Lower leg skin (tissue), 3 donors: ENCODE data around the gene WDTC1.

Experiments used
- CTCF ChIP-seq, 3 donors: fragments of 450-650 bp; IDR thresholded peaks; one replicate each; pipeline ENCODE4 v1.5.1; 2016; ENCODE audit warnings: antibody characterized with exemption in 3 of 3, mild to moderate bottlenecking in 3 of 3, moderate library complexity in 2 of 3
- POLR2A ChIP-seq, 2 donors: fragments of 450-650 bp; IDR thresholded peaks; one replicate each; pipeline ENCODE4 v1.6.1; 2016 to 2017; ENCODE audit warnings: antibody characterized with exemption in 2 of 2, mild to moderate bottlenecking in 1 of 2, moderate library complexity in 1 of 2

GRCh38 chr1:27301052-27301422 is 66.6 kb downstream of the WDTC1 start:
- TF ChIP-seq POLR2A (IDR thresholded peaks at IDR 0.05) (no peak), CTCF (IDR thresholded peaks at IDR 0.05) (no peak)
